Measurements from ENCODE around the gene UBE2E2.
"Not testable (repeated sequence)": the region's sequence is repeated elsewhere in the genome, so short reads cannot be mapped to it uniquely, and the experiment has no call there.

Gene UBE2E2

GRCh38 chr3:23341147-23341838, 138.2 kb downstream of the UBE2E2 start:
- no peak for TF ChIP-seq CTCF (IDR thresholded peaks at IDR 0.05; ENCODE audit: extremely low read depth, missing control alignments)
- peak; percentile 10 for DNase-seq (ENCODE audit: low spot score)

GRCh38 chr3:23342343-23342742, 139.2 kb downstream of the UBE2E2 start:
- TF ChIP-seq CTCF (IDR thresholded peaks at IDR 0.05; ENCODE audit: extremely low read depth, missing control alignments): no peak
- DNase-seq (ENCODE audit: low spot score): no peak

- no peak for TF ChIP-seq CTCF (IDR thresholded peaks at IDR 0.05; ENCODE audit: extremely low read depth, missing control alignments)
- DNase-seq (ENCODE audit: low spot score): no peak
Measured at GRCh38 chr3:23343509-23343908, 140.4 kb downstream of the UBE2E2 start.

GRCh38 chr3:23344886-23345285, 141.8 kb downstream of the UBE2E2 start:
- DNase-seq (ENCODE audit: low spot score): no peak
- TF ChIP-seq CTCF (IDR thresholded peaks at IDR 0.05; ENCODE audit: extremely low read depth, missing control alignments): no peak

- not testable (repeated sequence) for DNase-seq (ENCODE audit: low spot score)
Measured at GRCh38 chr3:23349444-23349843, 146.3 kb downstream of the UBE2E2 start.

GRCh38 chr3:23356169-23356568, 153.0 kb downstream of the UBE2E2 start:
- no peak for TF ChIP-seq CTCF (IDR thresholded peaks at IDR 0.05; ENCODE audit: extremely low read depth, missing control alignments)
- DNase-seq (ENCODE audit: low spot score): no peak

GRCh38 chr3:23356923-23357322, 153.8 kb downstream of the UBE2E2 start:
- DNase-seq (ENCODE audit: low spot score): no peak
- TF ChIP-seq CTCF (IDR thresholded peaks at IDR 0.05; ENCODE audit: extremely low read depth, missing control alignments): no peak

- DNase-seq (ENCODE audit: low spot score): no peak
- TF ChIP-seq CTCF (IDR thresholded peaks at IDR 0.05; ENCODE audit: extremely low read depth, missing control alignments): no peak
Measured at GRCh38 chr3:23359116-23359515, 156.0 kb downstream of the UBE2E2 start.
